Loucy (cell line): ENCODE results near the gene PTTG1IP.
"Not testable (repeated sequence)": the region's sequence is repeated elsewhere in the genome, so short reads cannot be mapped to it uniquely, and the experiment has no call there.

Source experiments
- H2AFZ ChIP-seq: fragments of 200-600 bp; sonication (generic); 2 replicates; pipeline ENCODE4 v1.6.0; 2016; ENCODE audit warnings: antibody characterized with exemption, mild to moderate bottlenecking, low read length, moderate library complexity
- H3F3A ChIP-seq: fragments of 200-600 bp; 2 replicates; pipeline ENCODE4 v1.6.0; 2016; ENCODE audit warnings: antibody characterized with exemption, low read depth, mild to moderate bottlenecking
- H3K27me3 ChIP-seq: fragments of 200-600 bp; sonication (generic); 2 replicates; pipeline ENCODE4 v1.6.1; 2014; ENCODE audit warnings: low read length, mild to moderate bottlenecking; ENCODE audit not compliant: insufficient read depth, poor library complexity, severe bottlenecking
- H3K36me3 ChIP-seq: fragments of 200-600 bp; sonication (generic); 2 replicates; pipeline ENCODE4 v1.6.1; 2016; ENCODE audit warnings: low read length; ENCODE audit not compliant: insufficient read depth
- H3K4me1 ChIP-seq: fragments of 200-600 bp; sonication (generic); 2 replicates; pipeline ENCODE4 v1.5.1; 2014; ENCODE audit warnings: low read length, mild to moderate bottlenecking; ENCODE audit not compliant: insufficient read depth, poor library complexity, severe bottlenecking
- H3K4me2 ChIP-seq: fragments of 200-600 bp; sonication (generic); 2 replicates; pipeline ENCODE4 v1.6.0; 2014; ENCODE audit warnings: antibody characterized with exemption, low read length, low read depth, mild to moderate bottlenecking; ENCODE audit not compliant: poor library complexity, severe bottlenecking
- H3K4me3 ChIP-seq: fragments of 200-600 bp; sonication (generic); 2 replicates; pipeline ENCODE4 v1.5.1; 2014; ENCODE audit warnings: low read length, mild to moderate bottlenecking, mixed read lengths; ENCODE audit not compliant: poor library complexity, severe bottlenecking
- H3K79me2 ChIP-seq: fragments of 200-600 bp; sonication (generic); 2 replicates; pipeline ENCODE4 v1.6.1; 2014; ENCODE audit warnings: low read length; ENCODE audit not compliant: insufficient read depth
- H3K9ac ChIP-seq: fragments of 200-600 bp; sonication (generic); 2 replicates; pipeline ENCODE4 v1.6.0; 2014; ENCODE audit warnings: mild to moderate bottlenecking, low read depth, low read length, moderate library complexity; ENCODE audit not compliant: poor library complexity, severe bottlenecking
- H3K9me2 ChIP-seq: fragments of 200-600 bp; sonication (generic); replicated peaks from 2 replicates; pipeline ENCODE4 v1.6.1; 2016; ENCODE audit warnings: low read depth, low read length, mixed read lengths
- H3K9me3 ChIP-seq: fragments of 200-600 bp; sonication (generic); 2 replicates; pipeline ENCODE4 v1.6.1; 2014; ENCODE audit warnings: mild to moderate bottlenecking, antibody characterized with exemption, low read length, low read depth; ENCODE audit not compliant: insufficient read depth
- H4K20me1 ChIP-seq: fragments of 200-600 bp; sonication (generic); 2 replicates; pipeline ENCODE4 v1.6.0; 2014; ENCODE audit warnings: antibody characterized with exemption, low read length, mild to moderate bottlenecking; ENCODE audit not compliant: insufficient read depth, poor library complexity, severe bottlenecking
- EZH2phosphoT487 ChIP-seq: fragments of 200-600 bp; IDR thresholded peaks from 2 replicates; pipeline ENCODE4 v1.6.1; 2018; ENCODE audit warnings: antibody characterized with exemption, mild to moderate bottlenecking, moderate library complexity, borderline replicate concordance
- TF ChIP-seq, protein P1 (sequence below): fragments of 200-600 bp; sonication (generic); conservative IDR thresholded peaks from 2 replicates; pipeline ENCODE4 v1.5.1; 2014; ENCODE audit warnings: mild to moderate bottlenecking, antibody characterized with exemption, low read length

PTTG1IP gene

DNA sequence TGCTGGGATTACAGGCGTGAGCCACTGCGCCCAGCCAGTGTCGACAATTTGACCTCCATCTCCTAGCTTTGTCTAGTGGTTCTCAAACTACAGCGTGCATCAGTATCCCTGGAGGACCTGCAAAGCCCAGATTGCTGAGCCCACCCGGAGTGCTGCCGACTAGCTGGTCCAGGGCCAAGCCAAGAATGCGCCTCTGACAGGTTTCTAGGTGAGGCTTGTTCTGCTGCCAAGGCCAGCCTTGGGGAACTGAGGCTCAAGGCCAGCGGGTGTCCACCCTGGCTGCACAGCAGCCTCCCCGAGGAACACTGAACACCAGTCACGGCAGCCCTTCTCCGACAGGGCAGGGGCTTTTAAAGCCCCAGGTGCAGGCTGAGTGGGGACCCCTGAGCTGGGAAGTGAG, 9.8 kb upstream of the PTTG1IP start:
- Histone ChIP-seq H3K4me3 (no peak overlapping the region), H3K9ac (no peak overlapping the region), H4K20me1 (no peaks in the 10 kb centered on the region), H3K9me3 (no peaks in the 10 kb centered on the region), H3F3A (no peaks in the 10 kb centered on the region), H3K36me3 (no peaks in the 10 kb centered on the region; the same call in 1 of the 2 replicates), H3K27me3 (no peaks in the 10 kb centered on the region), H2AFZ (no peak overlapping the region), H3K4me2 (no peak overlapping the region), H3K4me1 (peaks cover 21% of the 10 kb centered on the region), H3K79me2 (no peaks in the 10 kb centered on the region), H3K9me2 (no peaks in the 10 kb centered on the region)
- TF ChIP-seq EZH2phosphoT487: no peak
- TF ChIP-seq, protein P1, sequence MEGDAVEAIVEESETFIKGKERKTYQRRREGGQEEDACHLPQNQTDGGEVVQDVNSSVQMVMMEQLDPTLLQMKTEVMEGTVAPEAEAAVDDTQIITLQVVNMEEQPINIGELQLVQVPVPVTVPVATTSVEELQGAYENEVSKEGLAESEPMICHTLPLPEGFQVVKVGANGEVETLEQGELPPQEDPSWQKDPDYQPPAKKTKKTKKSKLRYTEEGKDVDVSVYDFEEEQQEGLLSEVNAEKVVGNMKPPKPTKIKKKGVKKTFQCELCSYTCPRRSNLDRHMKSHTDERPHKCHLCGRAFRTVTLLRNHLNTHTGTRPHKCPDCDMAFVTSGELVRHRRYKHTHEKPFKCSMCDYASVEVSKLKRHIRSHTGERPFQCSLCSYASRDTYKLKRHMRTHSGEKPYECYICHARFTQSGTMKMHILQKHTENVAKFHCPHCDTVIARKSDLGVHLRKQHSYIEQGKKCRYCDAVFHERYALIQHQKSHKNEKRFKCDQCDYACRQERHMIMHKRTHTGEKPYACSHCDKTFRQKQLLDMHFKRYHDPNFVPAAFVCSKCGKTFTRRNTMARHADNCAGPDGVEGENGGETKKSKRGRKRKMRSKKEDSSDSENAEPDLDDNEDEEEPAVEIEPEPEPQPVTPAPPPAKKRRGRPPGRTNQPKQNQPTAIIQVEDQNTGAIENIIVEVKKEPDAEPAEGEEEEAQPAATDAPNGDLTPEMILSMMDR: no peak

DNA sequence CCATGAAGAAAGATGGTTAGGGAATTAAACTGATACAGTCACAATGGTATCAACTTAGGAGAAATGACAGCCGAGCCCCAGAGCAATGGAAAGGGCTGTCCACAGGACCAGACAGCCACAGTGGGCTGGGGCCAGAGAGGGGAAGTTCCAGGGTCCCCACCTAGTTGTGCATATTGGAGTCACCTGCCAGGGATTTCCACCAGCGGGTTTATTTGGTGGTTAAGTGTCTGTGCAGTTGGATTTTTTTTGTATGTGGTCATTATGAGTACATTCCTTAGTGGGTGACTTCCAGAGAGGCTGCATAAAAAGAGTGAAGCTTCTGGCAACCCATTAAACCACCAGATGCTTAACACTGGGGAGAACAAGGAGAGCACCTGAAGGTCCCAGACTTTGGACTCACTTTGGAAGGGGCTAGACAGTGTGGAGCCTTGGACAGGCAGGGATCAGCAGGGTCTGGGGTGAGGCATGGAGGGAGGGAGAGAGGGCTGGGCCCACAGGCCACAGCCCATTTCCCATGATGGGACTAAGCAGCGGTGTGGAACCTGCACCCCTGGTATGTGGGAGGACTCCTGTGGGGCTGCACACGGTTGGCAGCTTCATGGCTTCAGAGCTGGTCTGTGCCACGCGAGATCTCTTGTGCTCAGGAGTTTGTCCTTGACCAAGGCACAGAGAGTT, 7.8 kb upstream of the PTTG1IP start:
- H3K4me3 ChIP-seq: no peak overlapping the region
- H3K9me3 ChIP-seq: no peaks in the 10 kb centered on the region
- no peaks in the 10 kb centered on the region for H3K79me2 ChIP-seq
- H3K4me1 ChIP-seq: peaks cover 21% of the 10 kb centered on the region
- H2AFZ ChIP-seq: peak overlapping the region; percentile 49
- no peaks in the 10 kb centered on the region for H3K9me2 ChIP-seq
- no peaks in the 10 kb centered on the region; the same call in 1 of the 2 replicates for H3K36me3 ChIP-seq
- TF ChIP-seq, protein P1: no peak
- TF ChIP-seq EZH2phosphoT487: no peak
- no peaks in the 10 kb centered on the region for H3K27me3 ChIP-seq
- H3F3A ChIP-seq: no peaks in the 10 kb centered on the region
- H4K20me1 ChIP-seq: no peaks in the 10 kb centered on the region
- peak overlapping the region; percentile 45 for H3K9ac ChIP-seq
- peak overlapping the region; percentile 21 for H3K4me2 ChIP-seq

DNA sequence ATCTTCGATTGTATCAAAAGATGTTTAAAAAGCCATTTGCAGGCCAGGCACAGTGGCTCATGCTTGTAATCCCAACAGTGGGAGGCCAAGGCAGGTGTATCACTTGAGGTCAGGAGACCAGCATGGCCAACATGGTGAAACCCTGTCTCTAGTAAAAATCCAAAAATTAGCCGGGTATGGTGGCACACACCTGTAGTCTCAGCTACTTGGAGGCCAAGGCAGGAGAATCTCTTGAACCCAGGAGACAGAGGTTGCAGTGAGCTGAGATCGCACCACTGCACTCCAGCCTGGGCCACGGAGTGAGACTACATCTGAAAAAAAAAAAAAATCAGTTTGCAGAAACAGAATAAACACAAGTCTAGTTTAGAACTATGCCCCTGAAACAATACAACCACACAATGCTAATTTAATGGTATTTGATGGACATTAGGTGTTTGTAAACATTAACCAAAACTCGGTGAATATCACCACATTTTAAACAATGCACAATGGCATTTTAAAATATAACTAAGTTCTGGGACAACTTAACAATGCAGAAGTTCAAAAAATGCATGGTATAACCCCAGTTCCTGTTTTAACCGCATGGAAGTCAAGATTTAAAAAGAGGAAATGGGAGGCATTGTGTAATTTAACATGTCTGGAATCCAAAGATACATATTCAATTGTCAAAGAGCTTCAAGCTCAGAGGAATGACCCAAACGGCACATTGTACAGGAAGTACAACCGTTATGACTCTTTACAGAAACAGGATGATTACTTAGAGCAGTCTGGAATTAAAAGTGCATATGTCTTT, 7.1 kb upstream of the PTTG1IP start:
- Histone ChIP-seq H3K36me3 (no peaks in the 10 kb centered on the region), H3K27me3 (no peaks in the 10 kb centered on the region), H3K9me2 (no peaks in the 10 kb centered on the region), H2AFZ (peak overlapping the region; percentile 49), H3K4me3 (no peak overlapping the region), H3K4me2 (peak overlapping the region; percentile 21), H3K4me1 (peaks cover 25% of the 10 kb centered on the region), H3K9ac (peak overlapping the region; percentile 45), H3F3A (no peaks in the 10 kb centered on the region), H4K20me1 (no peaks in the 10 kb centered on the region), H3K79me2 (no peaks in the 10 kb centered on the region), H3K9me3 (no peaks in the 10 kb centered on the region)
- TF ChIP-seq, protein P1: no peak
- no peak for TF ChIP-seq EZH2phosphoT487

DNA sequence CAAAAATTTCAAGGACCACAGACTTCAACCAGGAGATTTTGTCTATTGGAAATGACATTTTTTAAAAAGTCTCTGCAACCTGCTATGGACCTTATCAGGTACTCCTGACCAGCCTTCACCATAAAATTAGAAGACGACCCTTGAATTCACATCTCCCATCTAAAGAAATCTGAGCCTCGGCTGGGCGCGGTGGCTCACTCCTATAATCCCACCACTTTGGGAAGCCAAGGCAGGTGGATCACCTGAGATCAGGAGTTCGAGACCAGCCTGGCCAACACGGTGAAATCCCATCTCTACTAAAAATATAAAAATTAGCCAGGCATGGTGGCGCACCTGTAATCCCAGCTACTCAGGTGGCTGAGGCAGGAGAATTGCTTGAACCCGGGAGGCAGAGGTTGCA, 5.7 kb upstream of the PTTG1IP start:
- peaks cover 30% of the 10 kb centered on the region for H3K4me1 ChIP-seq
- not testable (repeated sequence) for H2AFZ ChIP-seq

More for the DNA sequence above, 5.7 kb upstream of the PTTG1IP start:
- H3K36me3 ChIP-seq, H3F3A ChIP-seq, H3K9me3 ChIP-seq, H3K9ac ChIP-seq, H4K20me1 ChIP-seq, H3K9me2 ChIP-seq, H3K4me2 ChIP-seq, H3K4me3 ChIP-seq, H3K79me2 ChIP-seq, H3K27me3 ChIP-seq: not testable (repeated sequence)
